ENCODE measurements around the gene WFDC8. TPM values are rescaled to one million over a fixed set of nuclear protein-coding genes. Genes with fewer than 3 reads are reported as not detected.

WFDC8 gene
- total and polyA plus RNA-seq, 3 donors from 2014 or later = not detected

DNA sequence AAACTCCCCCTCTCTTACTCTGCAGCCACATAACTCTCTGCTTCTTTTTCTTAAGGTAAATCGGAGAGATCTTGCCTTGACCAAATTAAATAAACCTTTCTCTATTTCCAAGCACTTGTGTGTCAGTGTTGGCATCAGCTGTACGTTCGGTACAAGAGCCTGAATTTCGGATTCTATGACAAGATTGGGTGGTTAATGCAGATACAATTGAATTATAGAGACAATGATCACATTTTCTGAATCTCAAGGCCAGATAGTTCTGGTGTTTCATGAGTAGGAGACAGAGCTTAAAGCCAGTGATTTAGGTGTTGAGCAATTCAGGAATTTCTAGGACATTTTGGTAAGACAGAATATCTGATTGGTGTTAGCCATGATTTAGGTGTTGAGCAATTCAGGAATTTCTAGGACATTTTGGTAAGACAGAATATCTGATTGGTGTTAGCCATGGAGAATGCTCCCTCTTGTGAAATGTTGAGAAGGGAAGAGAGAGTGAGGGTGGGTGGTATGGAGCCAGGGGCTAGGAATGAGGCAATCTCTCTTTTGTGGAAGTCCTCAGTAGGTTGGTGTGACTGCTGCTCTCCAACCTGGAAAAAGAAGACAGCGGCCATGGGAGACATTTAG lies 68.7 kb downstream of the WFDC8 start:
- H3K36me3 ChIP-seq (ENCODE audit: low read depth, missing control alignments) = no peaks in the 10 kb centered on the region
- H3K4me3 ChIP-seq = no peak overlapping the region
- no peaks in the 10 kb centered on the region for H3K9me3 ChIP-seq
- H3K4me1 ChIP-seq = no peaks in the 10 kb centered on the region
- no peak overlapping the region for H3K27ac ChIP-seq
- H3K27me3 ChIP-seq = no peaks in the 10 kb centered on the region
- DNase-seq = no peak
- TF ChIP-seq POLR2A (IDR thresholded peaks at IDR 0.05) = no peak
- TF ChIP-seq, protein P1, sequence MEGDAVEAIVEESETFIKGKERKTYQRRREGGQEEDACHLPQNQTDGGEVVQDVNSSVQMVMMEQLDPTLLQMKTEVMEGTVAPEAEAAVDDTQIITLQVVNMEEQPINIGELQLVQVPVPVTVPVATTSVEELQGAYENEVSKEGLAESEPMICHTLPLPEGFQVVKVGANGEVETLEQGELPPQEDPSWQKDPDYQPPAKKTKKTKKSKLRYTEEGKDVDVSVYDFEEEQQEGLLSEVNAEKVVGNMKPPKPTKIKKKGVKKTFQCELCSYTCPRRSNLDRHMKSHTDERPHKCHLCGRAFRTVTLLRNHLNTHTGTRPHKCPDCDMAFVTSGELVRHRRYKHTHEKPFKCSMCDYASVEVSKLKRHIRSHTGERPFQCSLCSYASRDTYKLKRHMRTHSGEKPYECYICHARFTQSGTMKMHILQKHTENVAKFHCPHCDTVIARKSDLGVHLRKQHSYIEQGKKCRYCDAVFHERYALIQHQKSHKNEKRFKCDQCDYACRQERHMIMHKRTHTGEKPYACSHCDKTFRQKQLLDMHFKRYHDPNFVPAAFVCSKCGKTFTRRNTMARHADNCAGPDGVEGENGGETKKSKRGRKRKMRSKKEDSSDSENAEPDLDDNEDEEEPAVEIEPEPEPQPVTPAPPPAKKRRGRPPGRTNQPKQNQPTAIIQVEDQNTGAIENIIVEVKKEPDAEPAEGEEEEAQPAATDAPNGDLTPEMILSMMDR (IDR thresholded peaks at IDR 0.05) = no peak
- intact Hi-C loops (cut with DNase I; ENCODE audit: low total_unique reads) = no loop called here
- 42 to 64% methylated on average over 5 of the region's 5 CpGs for WGBS, 2 donors

GRCh38 chr20:45509091-45509490 lies 70.0 kb downstream of the WFDC8 start:
- no peaks in the 10 kb centered on the region for H3K36me3 ChIP-seq (ENCODE audit: low read depth, missing control alignments)
- H3K4me3 ChIP-seq = no peak overlapping the region
- H3K9me3 ChIP-seq = no peaks in the 10 kb centered on the region
- 55 to 77% methylated on average over 4 of the region's 4 CpGs for WGBS, 2 donors
- intact Hi-C loops (cut with DNase I; ENCODE audit: low total_unique reads) = no loop called here
- no peak for DNase-seq
- H3K4me1 ChIP-seq = no peaks in the 10 kb centered on the region
- H3K27me3 ChIP-seq = no peaks in the 10 kb centered on the region
- TF ChIP-seq, protein P1 (IDR thresholded peaks at IDR 0.05) = no peak
- TF ChIP-seq POLR2A (IDR thresholded peaks at IDR 0.05) = no peak
- no peak overlapping the region for H3K27ac ChIP-seq

- no peak for TF ChIP-seq POLR2A (IDR thresholded peaks at IDR 0.05)
- TF ChIP-seq, protein P1 (IDR thresholded peaks at IDR 0.05) = no peak
- intact Hi-C loops (cut with DNase I; ENCODE audit: low total_unique reads) = no loop called here
- DNase-seq = no peak
- Histone ChIP-seq H3K36me3 (ENCODE audit: low read depth, missing control alignments) (no peaks in the 10 kb centered on the region), H3K9me3 (no peaks in the 10 kb centered on the region), H3K27ac (no peak overlapping the region), H3K4me3 (no peak overlapping the region), H3K27me3 (no peaks in the 10 kb centered on the region), H3K4me1 (no peaks in the 10 kb centered on the region)
- 85 to 91% methylated on average over 6 to 7 of the region's 7 CpGs for WGBS, 2 donors
Measured at GRCh38 chr20:45508068-45508886, 70.8 kb downstream of the WFDC8 start.

- 82 to 88% methylated on average over 5 of the region's 5 CpGs for WGBS, 2 donors
- Histone ChIP-seq H3K4me3 (no peak overlapping the region), H3K9me3 (no peaks in the 10 kb centered on the region), H3K4me1 (peaks cover 5% of the 10 kb centered on the region), H3K27ac (no peak overlapping the region), H3K36me3 (ENCODE audit: low read depth, missing control alignments) (no peaks in the 10 kb centered on the region), H3K27me3 (no peaks in the 10 kb centered on the region)
- no peak for DNase-seq
- intact Hi-C loops (cut with DNase I; ENCODE audit: low total_unique reads) = no loop called here
- TF ChIP-seq, protein P1 (IDR thresholded peaks at IDR 0.05) = no peak
- no peak for TF ChIP-seq POLR2A (IDR thresholded peaks at IDR 0.05)
Measured at GRCh38 chr20:45507011-45507820, 71.9 kb downstream of the WFDC8 start.

All from testis (tissue), 3 donors.